WTC11 (cell line): ENCODE data around the gene CLVS2. TPM values are rescaled to one million over a fixed set of nuclear protein-coding genes. Genes with fewer than 3 reads are reported as not detected.

Experiments
- ATAC-seq: fragments of 200-7000 bp; cut with Tn5 transposase; 2 replicates; pipeline ENCODE4 v1.10.0; 2021; ENCODE audit warnings: mild to moderate bottlenecking, moderate library complexity
- CTCF ChIA-PET: fragments of 300-600 bp; sonication (Branson Sonifier 250); formaldehyde crosslinking; loops from one replicate; lab custom pipeline; 2021; ENCODE audit warnings: antibody characterized with exemption; lab: Charles Lee
- POLR2A ChIA-PET: fragments of 350-600 bp; sonication (Branson Sonifier 250); formaldehyde crosslinking; loops from one replicate; lab custom pipeline; 2021; ENCODE audit warnings: antibody characterized with exemption; lab: Charles Lee
- DNase-seq: peaks from one replicate; pipeline ENCODE4 v3.0.0; 2021; ENCODE audit warnings: low spot score
- H3K27ac Mint-ChIP-seq: 2 replicates; pipeline ENCODE4 v1.8.0; 2021; ENCODE audit warnings: mixed read lengths
- H3K27me3 Mint-ChIP-seq: 2 replicates; pipeline ENCODE4 v1.8.0; 2021; ENCODE audit warnings: low read depth, mild to moderate bottlenecking, moderate library complexity, mixed read lengths
- H3K36me3 Mint-ChIP-seq: 2 replicates; pipeline ENCODE4 v1.8.0; 2021; ENCODE audit warnings: mixed read lengths
- H3K4me1 Mint-ChIP-seq: 2 replicates; pipeline ENCODE4 v1.8.0; 2022; ENCODE audit warnings: mixed read lengths
- H3K4me3 Mint-ChIP-seq: 2 replicates; pipeline ENCODE4 v1.8.0; 2021; ENCODE audit warnings: mild to moderate bottlenecking, moderate library complexity, mixed read lengths
- H3K9me3 Mint-ChIP-seq: 2 replicates; pipeline ENCODE4 v1.8.0; 2021; ENCODE audit warnings: mixed read lengths
- ATF2 ChIP-seq: sonication (generic); formaldehyde crosslinking; IDR thresholded peaks from 2 replicates; pipeline ENCODE4 v1.8.1; 2022; ENCODE audit warnings: low read depth, missing genetic modification reagents, borderline replicate concordance
- NFYB ChIP-seq: sonication (generic); formaldehyde crosslinking; conservative IDR thresholded peaks from 2 replicates; pipeline ENCODE4 v1.8.0; 2022; ENCODE audit warnings: low read depth, missing genetic modification reagents
- ZNF425 ChIP-seq: fragments of 250-450 bp; sonication (Bioruptor Pico); conservative IDR thresholded peaks from 2 replicates; pipeline ENCODE4 v1.9.0; 2021; ENCODE audit warnings: mild to moderate bottlenecking
- total RNA-seq: library from RNA; stranded (reverse); gene quantifications from 3 replicates; pipeline ENCODE4 v1.2.3, GENCODE V29; 2021

The CLVS2 gene
- total RNA-seq, 1 experiment from 2014 or later: 0.90 TPM

GRCh38 chr6:123117145-123117908 is 121.3 kb downstream of the CLVS2 start:
- no peaks in the 10 kb centered on the region for H3K4me1 Mint-ChIP-seq
- H3K27me3 Mint-ChIP-seq: no peaks in the 10 kb centered on the region
- TF ChIP-seq NFYB: no peak
- H3K9me3 Mint-ChIP-seq: no peaks in the 10 kb centered on the region
- H3K36me3 Mint-ChIP-seq: no peaks in the 10 kb centered on the region
- ChIA-PET CTCF (no interaction called here), POLR2A (no interaction called here)
- H3K27ac Mint-ChIP-seq: no peak overlapping the region
- no peak overlapping the region for H3K4me3 Mint-ChIP-seq
- DNase-seq (no peak), ATAC-seq (no peak)

- POLR2A ChIA-PET: no interaction called here
- Mint-ChIP-seq H3K27ac (no peak overlapping the region), H3K9me3 (peaks cover 4% of the 10 kb centered on the region; the same call in 1 of the 2 replicates), H3K27me3 (no peaks in the 10 kb centered on the region), H3K36me3 (no peaks in the 10 kb centered on the region), H3K4me1 (no peaks in the 10 kb centered on the region), H3K4me3 (no peak overlapping the region)
- DNase-seq (no peak), ATAC-seq (no peak)
- CTCF ChIA-PET: no interaction called here
- TF ChIP-seq ATF2 (CRISPR knock-in tag): no peak
- no peak for TF ChIP-seq ZNF425
- TF ChIP-seq, all 79 proteins: peak for 0
Measured at GRCh38 chr6:123118811-123119210, 122.8 kb downstream of the CLVS2 start.

Other genes with a start within 250 kb of the CLVS2 start
- gene FABP7, start 216.5 kb upstream of the CLVS2 start, total RNA-seq: 5.9 to 7.2 TPM (median 7.0 TPM) in 3 replicates
- 2.0 to 2.8 TPM (median 2.1 TPM) in 3 replicates for gene SMPDL3A, start 207.0 kb upstream of the CLVS2 start, total RNA-seq